K562 (cell line): Measurements from ENCODE around the gene JAK3. TPM values are rescaled to one million over a fixed set of nuclear protein-coding genes. Genes with fewer than 3 reads are reported as not detected.

Experiments
- ATAC-seq: fragments of 200-7000 bp; cut with Tn5 transposase; 3 replicates; pipeline ENCODE4 v1.9.1; 2020; ENCODE audit warnings: moderate library complexity
- BruUV-seq: library from RNA; stranded (reverse); fragments of 400-500 nt; replicated peaks from 2 replicates; lab custom pipeline; 2021; lab: Mats Ljungman, UMichigan
- CTCF ChIA-PET: fragments of 300-600 bp; formaldehyde crosslinking; extraction: SDS; loops from one replicate; lab custom pipeline; 2021; ENCODE audit warnings: low intra/inter-chr PET ratio; lab: Yijun Ruan, JAX
- POLR2A ChIA-PET: fragments of 300-600, 350-650 bp; sonication (Branson Sonifier 250); formaldehyde crosslinking; extraction: SDS; loops from one replicate; lab custom pipeline; 2021; ENCODE audit warnings: antibody characterized with exemption, inconsistent platforms; lab: Yijun Ruan, JAX
- DNase-seq, 4 experiments: peaks; one replicate each; pipeline versions ENCODE4 v3.0.0 to v3.0.0-alpha.2; 2011 to 2018; ENCODE audit warnings: low spot score in 3 of 4, mixed read lengths in 3 of 4; ENCODE audit errors: extremely low read depth in 1 of 4
- FAIRE-seq: peaks from 2 replicates; lab custom pipeline; 2011; peaks lifted over from hg19 to GRCh38; lab: Jason Lieb, UNC
- H2AFZ ChIP-seq: 2 replicates; pipeline ENCODE4 v1.6.0; 2011; ENCODE audit warnings: low read depth, low read length, control low read depth, inconsistent platforms
- H3K27ac ChIP-seq: fragments of 200-600 bp; 3 replicates; pipeline ENCODE4 v1.8.0; 2011; ENCODE audit warnings: low read depth, mild to moderate bottlenecking, control low read depth, inconsistent platforms, low read length, moderate library complexity, mixed read lengths; ENCODE audit errors: extremely low read depth
- H3K27me3 ChIP-seq, 2 experiments: fragments of 300-600 bp in 1 of 2; 2 replicates in 1 of 2; 3 replicates in 1 of 2; pipeline versions ENCODE4 v1.6.0 to v1.8.0; 2011; ENCODE audit warnings: inconsistent platforms in 2 of 2, low read length in 2 of 2, mild to moderate bottlenecking in 1 of 2, mixed read lengths in 1 of 2, moderate library complexity in 1 of 2; ENCODE audit not compliant: control insufficient read depth in 2 of 2, insufficient read depth in 2 of 2
- H3K36me3 ChIP-seq: fragments of 300-600 bp; 3 replicates; pipeline ENCODE4 v1.8.0; 2011; ENCODE audit warnings: mild to moderate bottlenecking, low read length, inconsistent platforms; ENCODE audit not compliant: control insufficient read depth, insufficient read depth
- H3K4me1 ChIP-seq, 2 experiments: fragments of 200-600 bp in 1 of 2; replicated peaks in 1 of 2; 2 replicates in 1 of 2; 3 replicates in 1 of 2; pipeline versions ENCODE4 v1.5.1 to v1.8.0; 2011; ENCODE audit warnings: inconsistent platforms in 2 of 2, low read length in 2 of 2, mild to moderate bottlenecking in 1 of 2, mixed read lengths in 1 of 2, moderate library complexity in 1 of 2; ENCODE audit not compliant: control insufficient read depth in 2 of 2, insufficient read depth in 2 of 2
- H3K4me2 ChIP-seq: 2 replicates; pipeline ENCODE4 v1.6.1; 2011; ENCODE audit warnings: low read length, control low read depth, inconsistent platforms, mixed read lengths; ENCODE audit not compliant: insufficient read depth
- H3K4me3 ChIP-seq: fragments of 200-600 bp; sonication (generic), shearing (Covaris generic); 2 replicates; pipeline ENCODE4 v1.5.1; 2016; ENCODE audit warnings: control low read depth, inconsistent platforms
- H3K79me2 ChIP-seq: fragments of 200-600 bp; 3 replicates; pipeline ENCODE4 v1.8.0; 2011; ENCODE audit warnings: low read length, inconsistent platforms; ENCODE audit not compliant: control insufficient read depth, insufficient read depth
- H3K9ac ChIP-seq, 2 experiments: 2 replicates each; pipeline versions ENCODE4 v1.6.0 to v1.6.1; 2011; ENCODE audit warnings: low read depth in 2 of 2, low read length in 2 of 2, control low read depth in 1 of 2, inconsistent platforms in 1 of 2, mild to moderate bottlenecking in 1 of 2, mixed read lengths in 1 of 2; ENCODE audit not compliant: insufficient read depth in 1 of 2
- H3K9me1 ChIP-seq: one replicate; pipeline ENCODE4 v1.6.0; 2011; ENCODE audit warnings: inconsistent platforms, mild to moderate bottlenecking, low read length, moderate library complexity; ENCODE audit not compliant: control insufficient read depth, insufficient read depth
- H3K9me3 ChIP-seq: replicated peaks from 2 replicates; pipeline ENCODE4 v1.5.1; 2011; ENCODE audit warnings: low read depth, low read length, inconsistent platforms; ENCODE audit not compliant: control insufficient read depth, insufficient read depth
- H4K20me1 ChIP-seq: replicated peaks from 2 replicates; pipeline ENCODE4 v1.6.1; 2011; ENCODE audit warnings: low read length, inconsistent platforms, mixed read lengths; ENCODE audit not compliant: control insufficient read depth, insufficient read depth
- HNRNPL ChIP-seq: fragments of 200-400 bp; formaldehyde crosslinking; IDR thresholded peaks from 2 replicates; pipeline ENCODE4 v1.6.1; 2017; ENCODE audit warnings: low read depth, mild to moderate bottlenecking, low read length
- ILF3 ChIP-seq: fragments of 450-650 bp; IDR thresholded peaks from 2 replicates; pipeline ENCODE4 v1.6.1; 2018; ENCODE audit warnings: antibody characterized with exemption, mild to moderate bottlenecking, moderate library complexity, borderline replicate concordance
- PTTG1 ChIP-seq: fragments of 450-650 bp; IDR thresholded peaks from 2 replicates; pipeline ENCODE4 v1.6.1; 2016; ENCODE audit warnings: low read depth, mild to moderate bottlenecking, missing genetic modification characterization, missing compliant biosample characterization
- SP1 ChIP-seq: sonication (generic); formaldehyde crosslinking; IDR thresholded peaks from 2 replicates; pipeline ENCODE4 v1.8.1; 2022; ENCODE audit warnings: mild to moderate bottlenecking, missing genetic modification reagents
- ZNF263 ChIP-seq: sonication (generic); formaldehyde crosslinking; IDR thresholded peaks from 2 replicates; pipeline ENCODE4 v1.8.0; 2022; ENCODE audit warnings: mild to moderate bottlenecking, missing genetic modification reagents, borderline replicate concordance
- WGBS: fragments of 100-300 bp; shearing (Covaris generic); methylation state at CpG from one replicate; pipeline ENCODE4 v1.1.6; 2016; ENCODE audit warnings: low coverage, mixed read lengths; ENCODE audit not compliant: insufficient coverage; ENCODE audit errors: missing lambda C conversion rate; 5-methylcytosine and 5-hydroxymethylcytosine counted together
- in situ Hi-C: fragments of 300-500 bp; cut with MboI; formaldehyde crosslinking; loops from 4 replicates; pipeline ENCODE4 v1.15.0; 2018; ENCODE audit warnings: inconsistent platforms, mixed read lengths
- intact Hi-C: fragments of 100-400 bp; cut with micrococcal nuclease; formaldehyde crosslinking; loops from 2 replicates; pipeline ENCODE4 v1.14.2; 2022
- polyA plus RNA-seq, 8 experiments: library from polyadenylated mRNA; depleted of rRNA in 4 of 8; stranded (reverse) in 5 of 8; unstranded in 3 of 8; fragments of >200 nt; fragmentation: Nextera tagmentation in 2 of 8; fragmentation: Illumina TruSeq in 1 of 8; extraction: Ambion mirVana in 2 of 8; extraction: Trizol in 1 of 8; gene quantifications; 2 replicates each; pipeline versions ENCODE4 v1.2.1 to v1.2.3, GENCODE V29; 2011 to 2014; ENCODE audit warnings: inconsistent platforms in 1 of 8, missing spikeins in 1 of 8
- total RNA-seq, 7 experiments: library from RNA; depleted of rRNA in 6 of 7; stranded (reverse); fragments of >200 nt in 6 of 7; fragmentation: Illumina TruSeq in 2 of 7; extraction: Trizol in 2 of 7; gene quantifications; 2 replicates each; pipeline versions ENCODE4 v1.2.1 to v1.2.3, GENCODE V29; 2011 to 2021; ENCODE audit warnings: low replicate concordance in 1 of 7
- TF ChIP-seq, protein P1 (sequence below): sonication (generic); formaldehyde crosslinking; IDR thresholded peaks from 2 replicates; pipeline ENCODE4 v1.8.1; 2023; ENCODE audit warnings: mild to moderate bottlenecking, missing genetic modification reagents
- TF ChIP-seq, protein P2 (sequence below), 2 experiments: fragments of 450-650 bp; conservative IDR thresholded peaks; 2 replicates each; pipeline ENCODE4 v1.6.1; 2017; ENCODE audit warnings: mild to moderate bottlenecking in 2 of 2, moderate library complexity in 2 of 2
- TF ChIP-seq, protein P3 (sequence below): fragments of 450-650 bp; IDR thresholded peaks from 2 replicates; pipeline ENCODE4 v1.7.1; 2018; ENCODE audit warnings: mild to moderate bottlenecking, low read depth; ENCODE audit not compliant: partially characterized antibody

Gene JAK3
- total and polyA plus RNA-seq, 9 of the 15 experiments (the other 6 are each of a cell fraction or from before 2014, with no cell fraction given): 0.01 to 0.18 (median 0.07) TPM; not detected in 1

DNA sequence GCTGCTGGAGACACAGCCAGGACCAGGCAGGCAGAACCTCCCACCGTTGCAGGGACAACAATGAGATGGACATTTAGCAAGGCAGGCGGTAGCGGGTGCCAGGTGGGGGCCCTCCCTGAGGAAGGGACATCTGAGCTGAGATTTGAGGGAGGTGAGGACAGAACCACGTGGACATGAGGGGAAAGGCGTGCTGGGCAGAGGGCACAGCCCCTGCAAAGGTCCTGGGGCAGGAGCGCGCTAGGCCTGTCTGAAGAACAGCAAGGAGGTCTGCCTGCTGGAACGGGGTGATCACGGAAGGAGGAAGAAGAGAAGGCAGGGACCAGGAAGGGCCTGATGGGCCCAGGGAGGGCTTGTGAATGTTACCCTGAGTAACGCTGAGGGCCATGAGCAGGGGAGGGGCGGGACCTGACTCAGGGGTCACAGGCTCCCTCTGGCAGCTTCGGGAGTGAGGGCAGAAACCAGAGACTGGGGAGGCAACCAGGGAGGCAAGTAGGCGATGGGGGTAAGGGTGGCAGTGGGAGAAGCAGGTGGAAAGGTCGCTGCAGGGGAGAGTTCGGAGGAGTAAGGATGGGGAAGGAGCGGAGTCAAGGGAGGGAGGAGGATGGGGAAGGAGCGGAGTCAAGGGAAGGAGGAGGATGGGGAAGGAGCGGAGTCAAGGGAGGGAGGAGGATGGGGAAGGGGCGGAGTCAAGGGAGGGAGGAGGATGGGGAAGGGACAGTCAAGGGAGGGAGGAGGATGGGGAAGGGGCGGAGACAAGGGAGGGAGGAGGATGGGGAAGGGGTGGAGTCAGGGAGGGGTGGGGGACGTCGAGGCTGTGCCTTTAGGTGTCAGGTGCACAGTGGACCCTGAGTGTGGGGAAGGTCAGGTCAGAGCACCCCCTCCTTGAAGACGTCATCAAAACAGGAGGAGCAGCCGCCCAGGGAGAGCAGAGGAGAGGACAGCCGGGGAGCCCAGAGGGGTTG, 68.5 kb downstream of the JAK3 start (continued):
- TF ChIP-seq, protein P1, sequence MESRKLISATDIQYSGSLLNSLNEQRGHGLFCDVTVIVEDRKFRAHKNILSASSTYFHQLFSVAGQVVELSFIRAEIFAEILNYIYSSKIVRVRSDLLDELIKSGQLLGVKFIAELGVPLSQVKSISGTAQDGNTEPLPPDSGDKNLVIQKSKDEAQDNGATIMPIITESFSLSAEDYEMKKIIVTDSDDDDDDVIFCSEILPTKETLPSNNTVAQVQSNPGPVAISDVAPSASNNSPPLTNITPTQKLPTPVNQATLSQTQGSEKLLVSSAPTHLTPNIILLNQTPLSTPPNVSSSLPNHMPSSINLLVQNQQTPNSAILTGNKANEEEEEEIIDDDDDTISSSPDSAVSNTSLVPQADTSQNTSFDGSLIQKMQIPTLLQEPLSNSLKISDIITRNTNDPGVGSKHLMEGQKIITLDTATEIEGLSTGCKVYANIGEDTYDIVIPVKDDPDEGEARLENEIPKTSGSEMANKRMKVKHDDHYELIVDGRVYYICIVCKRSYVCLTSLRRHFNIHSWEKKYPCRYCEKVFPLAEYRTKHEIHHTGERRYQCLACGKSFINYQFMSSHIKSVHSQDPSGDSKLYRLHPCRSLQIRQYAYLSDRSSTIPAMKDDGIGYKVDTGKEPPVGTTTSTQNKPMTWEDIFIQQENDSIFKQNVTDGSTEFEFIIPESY: 0 out of 2 replicates have a peak, but pooled peaks have one; percentile 7
- TF ChIP-seq ZNF263 (CRISPR knock-in tag): peak; percentile 97

DNA sequence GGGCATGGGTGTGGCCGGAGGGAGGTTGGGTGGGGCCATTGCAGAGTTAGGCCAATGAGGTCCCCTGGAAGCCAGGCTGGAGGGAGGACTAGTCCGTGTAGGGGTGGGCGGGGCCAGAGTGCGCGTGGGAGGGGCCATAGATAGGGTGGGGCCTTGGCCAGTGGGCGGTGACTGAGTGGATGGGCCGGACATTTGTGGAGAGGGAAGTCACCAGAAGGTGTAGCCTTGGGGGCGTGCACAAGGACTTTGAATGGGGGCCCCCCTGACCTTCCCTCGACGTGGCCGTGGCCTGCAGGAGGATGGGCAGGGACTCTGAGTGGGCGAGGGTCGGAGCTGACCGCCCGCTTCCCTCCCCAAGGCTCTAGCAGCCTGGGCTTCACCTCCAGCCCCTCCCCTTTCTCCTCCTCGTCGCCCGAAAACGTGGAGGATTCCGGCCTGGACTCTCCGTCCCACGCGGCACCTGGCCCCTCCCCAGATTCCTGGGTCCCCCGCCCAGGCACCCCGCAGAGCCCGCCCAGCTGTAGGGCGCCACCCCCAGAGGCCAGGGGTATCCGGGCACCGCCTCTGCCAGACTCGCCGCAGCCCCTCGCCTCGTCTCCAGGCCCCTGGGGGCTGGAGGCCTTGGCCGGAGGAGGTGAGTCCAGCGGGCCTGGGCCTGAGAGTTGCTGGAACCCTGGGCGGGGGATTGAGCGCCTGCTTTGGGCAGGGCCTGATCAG, 69.4 kb downstream of the JAK3 start:
- DNase-seq (peak; percentile 93 to 96 (median 94)), ATAC-seq (peak; percentile 97), FAIRE-seq (peak; percentile 99)
- Histone ChIP-seq H3K9me3 (no peaks in the 10 kb centered on the region), H3K9me1 (no peaks in the 10 kb centered on the region), H3K4me3 (no peak overlapping the region; the same call in 1 of the 2 replicates), H3K27me3 (no peaks in the 10 kb centered on the region), H4K20me1 (peaks cover 4% of the 10 kb centered on the region; the same call in 1 of the 2 replicates), H3K79me2 (no peaks in the 10 kb centered on the region), H3K9ac (peak overlapping the region in 1 of 2 experiments; percentile 86; a peak in 2 of 4 replicates), H3K4me1 (peaks cover 12 to 45% of the 10 kb centered on the region in 2 experiments), H3K27ac (peak overlapping the region; percentile 35; the same call in 2 of the 3 replicates), H3K4me2 (peak overlapping the region; percentile 78), H2AFZ (peak overlapping the region; percentile 76), H3K36me3 (peaks cover 54% of the 10 kb centered on the region; the same call in 2 of the 3 replicates)
- CTCF ChIA-PET: no interaction called here
- in situ Hi-C loops: no loop called here
- no TSS peak for BruUV-seq
- 36% methylated on average over 15 of the region's 37 CpGs for WGBS
- intact Hi-C loops: loop anchor here (1.0 kb wide), 1 partner anchor 64 kb away; no protein-coding TSS in a partner anchor
- POLR2A ChIA-PET: interaction anchor here (0.6 to 1.2 kb wide), 3 partner anchors 9 to 30 kb away, joined by 3 read pairs; no protein-coding TSS in a partner anchor
- TF ChIP-seq HNRNPL (no peak), SP1 (CRISPR knock-in tag) (peak; percentile 75), PTTG1 (tag) (no peak), ILF3 (0 out of 2 replicates have a peak, but pooled peaks have one; percentile 40)
- TF ChIP-seq, protein P2, sequence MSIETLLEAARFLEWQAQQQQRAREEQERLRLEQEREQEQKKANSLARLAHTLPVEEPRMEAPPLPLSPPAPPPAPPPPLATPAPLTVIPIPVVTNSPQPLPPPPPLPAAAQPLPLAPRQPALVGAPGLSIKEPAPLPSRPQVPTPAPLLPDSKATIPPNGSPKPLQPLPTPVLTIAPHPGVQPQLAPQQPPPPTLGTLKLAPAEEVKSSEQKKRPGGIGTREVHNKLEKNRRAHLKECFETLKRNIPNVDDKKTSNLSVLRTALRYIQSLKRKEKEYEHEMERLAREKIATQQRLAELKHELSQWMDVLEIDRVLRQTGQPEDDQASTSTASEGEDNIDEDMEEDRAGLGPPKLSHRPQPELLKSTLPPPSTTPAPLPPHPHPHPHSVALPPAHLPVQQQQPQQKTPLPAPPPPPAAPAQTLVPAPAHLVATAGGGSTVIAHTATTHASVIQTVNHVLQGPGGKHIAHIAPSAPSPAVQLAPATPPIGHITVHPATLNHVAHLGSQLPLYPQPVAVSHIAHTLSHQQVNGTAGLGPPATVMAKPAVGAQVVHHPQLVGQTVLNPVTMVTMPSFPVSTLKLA (conservative IDR thresholded peaks at IDR 0.05): peak in 1 of 2 experiments; percentile 36; a peak in 1 of 4 replicates
- TF ChIP-seq, protein P3, sequence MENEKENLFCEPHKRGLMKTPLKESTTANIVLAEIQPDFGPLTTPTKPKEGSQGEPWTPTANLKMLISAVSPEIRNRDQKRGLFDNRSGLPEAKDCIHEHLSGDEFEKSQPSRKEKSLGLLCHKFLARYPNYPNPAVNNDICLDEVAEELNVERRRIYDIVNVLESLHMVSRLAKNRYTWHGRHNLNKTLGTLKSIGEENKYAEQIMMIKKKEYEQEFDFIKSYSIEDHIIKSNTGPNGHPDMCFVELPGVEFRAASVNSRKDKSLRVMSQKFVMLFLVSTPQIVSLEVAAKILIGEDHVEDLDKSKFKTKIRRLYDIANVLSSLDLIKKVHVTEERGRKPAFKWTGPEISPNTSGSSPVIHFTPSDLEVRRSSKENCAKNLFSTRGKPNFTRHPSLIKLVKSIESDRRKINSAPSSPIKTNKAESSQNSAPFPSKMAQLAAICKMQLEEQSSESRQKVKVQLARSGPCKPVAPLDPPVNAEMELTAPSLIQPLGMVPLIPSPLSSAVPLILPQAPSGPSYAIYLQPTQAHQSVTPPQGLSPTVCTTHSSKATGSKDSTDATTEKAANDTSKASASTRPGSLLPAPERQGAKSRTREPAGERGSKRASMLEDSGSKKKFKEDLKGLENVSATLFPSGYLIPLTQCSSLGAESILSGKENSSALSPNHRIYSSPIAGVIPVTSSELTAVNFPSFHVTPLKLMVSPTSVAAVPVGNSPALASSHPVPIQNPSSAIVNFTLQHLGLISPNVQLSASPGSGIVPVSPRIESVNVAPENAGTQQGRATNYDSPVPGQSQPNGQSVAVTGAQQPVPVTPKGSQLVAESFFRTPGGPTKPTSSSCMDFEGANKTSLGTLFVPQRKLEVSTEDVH: no peak
